GM20000 (cell line): Measurements from ENCODE around the gene DTNB.

Experiments
- DNase-seq: peaks from one replicate; pipeline ENCODE4 v3.0.0; 2012; ENCODE audit warnings: low spot score
- CTCF ChIP-seq: IDR thresholded peaks from 2 replicates; pipeline ENCODE4 v1.5.1; 2012; ENCODE audit warnings: mild to moderate bottlenecking, control low read depth; ENCODE audit errors: extremely low read depth, missing control alignments

DTNB gene

GRCh38 chr2:25673300-25674076, at the start of gene DTNB:
Gene DTNB, minus strand, starts transcription at chr2:25673577. Its CDS starts 20,917 bp downstream, at chr2:25652660.
- no peak for TF ChIP-seq CTCF
- peak; percentile 96 for DNase-seq

DNA sequence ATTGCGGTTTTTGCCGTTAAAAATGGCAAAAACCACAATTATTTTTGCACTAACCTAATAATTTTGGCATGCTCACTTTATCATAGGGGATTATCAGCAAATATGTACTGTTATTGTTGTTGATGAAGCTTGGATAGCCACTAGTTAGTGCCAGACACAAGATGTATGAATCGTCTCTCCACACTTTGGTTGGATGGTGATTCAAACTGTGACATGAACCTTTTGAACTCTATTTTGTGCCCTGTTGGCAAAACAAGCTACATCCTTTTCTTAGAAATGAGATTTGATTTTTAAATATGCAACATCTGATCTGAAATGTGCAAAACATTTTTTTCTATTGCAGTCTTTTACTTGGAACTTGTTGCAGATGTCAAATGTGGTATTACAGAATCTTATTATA, 48.8 kb upstream of the DTNB start:
- DNase-seq, result no peak
- no peak for TF ChIP-seq CTCF

DNA sequence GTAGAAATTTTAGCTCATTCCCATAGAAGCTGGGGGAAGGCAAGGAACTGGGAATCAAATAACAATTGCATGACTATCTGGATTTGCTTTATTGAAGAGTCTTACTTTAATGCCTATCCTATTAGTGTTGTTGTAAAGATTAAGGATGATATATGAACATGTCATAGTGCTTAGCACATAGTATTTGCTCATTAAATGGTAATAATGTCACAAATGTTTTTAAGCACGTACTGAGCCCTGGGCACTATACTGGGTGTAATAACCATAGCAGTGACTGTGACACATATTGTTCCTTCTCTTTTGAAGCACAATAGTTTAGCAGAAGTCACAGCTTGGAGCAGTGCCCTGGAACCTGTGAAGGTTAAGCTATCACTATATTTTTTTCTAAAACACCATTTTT, 47.2 kb upstream of the DTNB start:
- no peak for TF ChIP-seq CTCF
- no peak for DNase-seq

GRCh38 chr2:25714740-25715139, 41.4 kb upstream of the DTNB start:
- DNase-seq, result no peak
- no peak for TF ChIP-seq CTCF

- TF ChIP-seq CTCF, result no peak
Observed at GRCh38 chr2:25712455-25712854, 39.1 kb upstream of the DTNB start.

GRCh38 chr2:25711675-25712354, 38.4 kb upstream of the DTNB start:
- TF ChIP-seq CTCF, result no peak

More at GRCh38 chr2:25712455-25712854, 39.1 kb upstream of the DTNB start:
- no peak for DNase-seq

DNA sequence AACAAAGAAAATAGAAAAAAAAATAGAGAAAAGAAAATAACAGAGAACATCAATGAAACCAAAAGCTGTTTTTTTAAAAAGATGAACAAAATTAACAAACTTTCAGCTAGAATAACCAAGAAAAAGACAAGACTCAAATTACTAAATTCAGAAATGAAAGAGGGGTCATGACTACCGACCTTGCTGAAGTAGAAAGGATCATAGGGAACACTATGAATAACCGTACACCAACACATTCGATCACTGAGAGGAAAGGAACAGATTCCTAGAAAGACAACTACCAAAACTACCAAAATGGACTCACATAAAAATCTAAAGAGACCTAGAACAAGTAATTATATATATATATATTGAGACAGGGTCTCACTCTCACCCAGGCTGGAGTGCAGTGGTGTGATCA, 37.4 kb upstream of the DTNB start:
- no peak for DNase-seq
- TF ChIP-seq CTCF, result no peak

More at GRCh38 chr2:25711675-25712354, 38.4 kb upstream of the DTNB start:
- DNase-seq, result no peak
